MM.1S (cell line): ENCODE data around the gene HOXC9.

Experiments
- DNase-seq: peaks from one replicate; pipeline ENCODE4 v3.0.0-alpha.2; 2015
- H2AFZ ChIP-seq: fragments of 300-600 bp; sonication (generic); 2 replicates; pipeline ENCODE4 v1.6.0; 2016; ENCODE audit warnings: antibody characterized with exemption, low read length
- H3F3A ChIP-seq: fragments of 300-600 bp; sonication (generic); 2 replicates; pipeline ENCODE4 v1.6.1; 2016; ENCODE audit warnings: mild to moderate bottlenecking, antibody characterized with exemption, low read length, moderate library complexity, mixed read lengths; ENCODE audit not compliant: insufficient read depth
- H3K27ac ChIP-seq: fragments of 300-600 bp; sonication (generic); 2 replicates; pipeline ENCODE4 v1.5.1; 2016; ENCODE audit warnings: mild to moderate bottlenecking, low read length
- H3K27me3 ChIP-seq: fragments of 300-600 bp; sonication (generic); replicated peaks from 2 replicates; pipeline ENCODE4 v1.6.0; 2016; ENCODE audit warnings: low read length; ENCODE audit not compliant: insufficient read depth
- H3K36me3 ChIP-seq: fragments of 300-600 bp; sonication (generic); replicated peaks from 2 replicates; pipeline ENCODE4 v1.6.1; 2016; ENCODE audit warnings: mild to moderate bottlenecking, low read length, mixed read lengths; ENCODE audit not compliant: insufficient read depth
- H3K4me1 ChIP-seq: fragments of 300-600 bp; sonication (generic); 2 replicates; pipeline ENCODE4 v1.6.1; 2016; ENCODE audit warnings: low read length, mixed read lengths
- H3K4me2 ChIP-seq: fragments of 300-600 bp; sonication (generic); 2 replicates; pipeline ENCODE4 v1.6.0; 2016; ENCODE audit warnings: low read depth, low read length
- H3K4me3 ChIP-seq: fragments of 300-600 bp; sonication (generic); 2 replicates; pipeline ENCODE4 v1.5.1; 2016; ENCODE audit warnings: low read length, mixed read lengths
- H3K79me2 ChIP-seq: fragments of 300-600 bp; sonication (generic); 2 replicates; pipeline ENCODE4 v1.6.1; 2016; ENCODE audit warnings: mixed run types, low read length, mixed read lengths
- H3K9ac ChIP-seq: fragments of 300-600 bp; sonication (generic); 2 replicates; pipeline ENCODE4 v1.6.1; 2016; ENCODE audit warnings: low read length, mixed read lengths
- H3K9me2 ChIP-seq: fragments of 300-600 bp; sonication (generic); replicated peaks from 2 replicates; pipeline ENCODE4 v1.6.1; 2016; ENCODE audit warnings: mild to moderate bottlenecking, low read length, mixed read lengths; ENCODE audit not compliant: insufficient read depth
- H3K9me3 ChIP-seq: fragments of 300-600 bp; sonication (generic); replicated peaks from 2 replicates; pipeline ENCODE4 v1.6.1; 2016; ENCODE audit warnings: mild to moderate bottlenecking, low read length, mixed read lengths; ENCODE audit not compliant: insufficient read depth
- H4K20me1 ChIP-seq: fragments of 300-600 bp; sonication (generic); 2 replicates; pipeline ENCODE4 v1.6.1; 2016; ENCODE audit warnings: mild to moderate bottlenecking, low read length, moderate library complexity, mixed read lengths; ENCODE audit not compliant: insufficient read depth
- EZH2 ChIP-seq: fragments of 300-600 bp; sonication (generic); optimal IDR thresholded peaks from 2 replicates; pipeline ENCODE3; 2017; ENCODE audit warnings: low read depth, mild to moderate bottlenecking, antibody characterized with exemption, low read length, mixed read lengths
- EZH2phosphoT487 ChIP-seq: fragments of 300-600 bp; sonication (generic); IDR thresholded peaks from 2 replicates; pipeline ENCODE4 v1.6.1; 2018; ENCODE audit warnings: antibody characterized with exemption, low read length
- TF ChIP-seq, protein P1 (sequence below): fragments of 300-600 bp; sonication (generic); IDR thresholded peaks from 2 replicates; pipeline ENCODE4 v1.5.1; 2016; ENCODE audit warnings: antibody characterized with exemption, low read length, mixed read lengths

Gene HOXC9

DNA sequence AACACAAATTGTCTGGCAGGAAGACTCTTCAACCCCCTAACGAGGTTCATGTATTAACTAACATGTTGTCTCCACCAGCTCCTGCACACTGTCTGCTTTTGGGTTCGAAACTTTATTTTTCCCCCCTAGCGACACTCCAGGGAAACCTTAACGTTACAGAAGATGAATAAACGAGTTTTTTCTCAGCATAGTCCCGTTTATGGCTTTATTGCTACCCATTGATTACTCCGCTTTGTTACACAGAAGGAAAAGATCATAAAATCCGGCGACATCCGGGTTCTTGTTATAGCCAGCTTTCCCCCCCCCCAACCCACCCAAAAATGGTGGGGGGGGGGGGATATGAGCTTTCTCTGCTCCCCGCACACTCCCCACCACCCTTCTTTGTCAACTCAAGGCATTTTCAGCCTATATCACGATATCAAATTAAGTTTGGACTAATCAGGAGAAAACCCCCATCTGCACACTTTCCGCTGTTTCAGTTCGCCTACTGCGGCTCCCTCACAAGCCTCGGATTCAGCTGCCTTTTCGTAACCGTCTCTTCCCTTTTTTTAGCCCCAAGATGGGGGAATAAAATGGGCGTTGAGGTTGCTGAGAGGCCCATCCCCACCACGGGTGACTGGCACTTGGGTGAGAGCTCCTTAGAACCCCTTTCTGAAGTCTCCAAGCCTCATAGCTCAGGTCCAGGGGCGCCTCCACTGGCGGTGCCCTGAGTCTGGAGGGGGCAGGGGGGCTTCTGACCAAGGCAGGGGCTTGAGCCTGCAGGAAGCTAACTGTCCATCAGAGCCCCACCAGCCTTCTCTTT, 26.9 kb downstream of the HOXC9 start:
- no peaks in the 10 kb centered on the region for H3K79me2 ChIP-seq
- DNase-seq, result no peak
- no peaks in the 10 kb centered on the region for H3F3A ChIP-seq
- H3K9me3 ChIP-seq, result no peaks in the 10 kb centered on the region
- no peaks in the 10 kb centered on the region for H3K36me3 ChIP-seq
- no peak overlapping the region for H3K4me3 ChIP-seq
- no peak overlapping the region for H2AFZ ChIP-seq
- H3K4me2 ChIP-seq, result no peak overlapping the region
- no peaks in the 10 kb centered on the region for H3K4me1 ChIP-seq
- H3K9ac ChIP-seq, result no peak overlapping the region
- no peaks in the 10 kb centered on the region for H3K9me2 ChIP-seq
- H4K20me1 ChIP-seq, result no peaks in the 10 kb centered on the region
- TF ChIP-seq EZH2, result no peak
- TF ChIP-seq, protein P1, sequence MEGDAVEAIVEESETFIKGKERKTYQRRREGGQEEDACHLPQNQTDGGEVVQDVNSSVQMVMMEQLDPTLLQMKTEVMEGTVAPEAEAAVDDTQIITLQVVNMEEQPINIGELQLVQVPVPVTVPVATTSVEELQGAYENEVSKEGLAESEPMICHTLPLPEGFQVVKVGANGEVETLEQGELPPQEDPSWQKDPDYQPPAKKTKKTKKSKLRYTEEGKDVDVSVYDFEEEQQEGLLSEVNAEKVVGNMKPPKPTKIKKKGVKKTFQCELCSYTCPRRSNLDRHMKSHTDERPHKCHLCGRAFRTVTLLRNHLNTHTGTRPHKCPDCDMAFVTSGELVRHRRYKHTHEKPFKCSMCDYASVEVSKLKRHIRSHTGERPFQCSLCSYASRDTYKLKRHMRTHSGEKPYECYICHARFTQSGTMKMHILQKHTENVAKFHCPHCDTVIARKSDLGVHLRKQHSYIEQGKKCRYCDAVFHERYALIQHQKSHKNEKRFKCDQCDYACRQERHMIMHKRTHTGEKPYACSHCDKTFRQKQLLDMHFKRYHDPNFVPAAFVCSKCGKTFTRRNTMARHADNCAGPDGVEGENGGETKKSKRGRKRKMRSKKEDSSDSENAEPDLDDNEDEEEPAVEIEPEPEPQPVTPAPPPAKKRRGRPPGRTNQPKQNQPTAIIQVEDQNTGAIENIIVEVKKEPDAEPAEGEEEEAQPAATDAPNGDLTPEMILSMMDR, result no peak
- TF ChIP-seq EZH2phosphoT487, result no peak
- H3K27me3 ChIP-seq, result peaks cover 99% of the 10 kb centered on the region
- no peak overlapping the region for H3K27ac ChIP-seq

DNA sequence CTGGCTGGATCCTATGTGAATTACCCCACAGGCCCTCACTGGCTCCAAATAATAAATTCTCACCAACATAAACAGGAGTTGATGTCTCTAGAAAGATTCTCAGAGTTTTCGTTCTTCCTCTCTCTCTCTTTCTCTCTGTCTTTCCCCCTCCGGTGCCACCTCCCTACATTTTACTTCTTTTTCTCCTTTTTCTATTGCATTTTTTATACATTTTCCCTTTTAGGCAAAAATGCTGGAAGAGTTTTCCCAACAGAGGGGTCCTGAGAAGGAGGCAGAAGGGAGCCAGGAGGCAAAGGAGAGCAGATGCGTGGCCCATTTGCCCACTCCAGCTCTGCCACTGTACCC, 27.5 kb downstream of the HOXC9 start:
- Histone ChIP-seq H3F3A (no peaks in the 10 kb centered on the region), H3K4me1 (no peaks in the 10 kb centered on the region), H3K79me2 (no peaks in the 10 kb centered on the region), H3K27me3 (peaks cover 99% of the 10 kb centered on the region), H3K9me2 (no peaks in the 10 kb centered on the region), H3K27ac (no peak overlapping the region), H3K9ac (no peak overlapping the region), H3K36me3 (no peaks in the 10 kb centered on the region), H2AFZ (no peak overlapping the region), H4K20me1 (no peaks in the 10 kb centered on the region), H3K9me3 (no peaks in the 10 kb centered on the region), H3K4me2 (no peak overlapping the region), H3K4me3 (no peak overlapping the region)
- DNase-seq, result no peak
- TF ChIP-seq EZH2phosphoT487 (no peak), EZH2 (no peak)
- TF ChIP-seq, protein P1, result no peak

DNA sequence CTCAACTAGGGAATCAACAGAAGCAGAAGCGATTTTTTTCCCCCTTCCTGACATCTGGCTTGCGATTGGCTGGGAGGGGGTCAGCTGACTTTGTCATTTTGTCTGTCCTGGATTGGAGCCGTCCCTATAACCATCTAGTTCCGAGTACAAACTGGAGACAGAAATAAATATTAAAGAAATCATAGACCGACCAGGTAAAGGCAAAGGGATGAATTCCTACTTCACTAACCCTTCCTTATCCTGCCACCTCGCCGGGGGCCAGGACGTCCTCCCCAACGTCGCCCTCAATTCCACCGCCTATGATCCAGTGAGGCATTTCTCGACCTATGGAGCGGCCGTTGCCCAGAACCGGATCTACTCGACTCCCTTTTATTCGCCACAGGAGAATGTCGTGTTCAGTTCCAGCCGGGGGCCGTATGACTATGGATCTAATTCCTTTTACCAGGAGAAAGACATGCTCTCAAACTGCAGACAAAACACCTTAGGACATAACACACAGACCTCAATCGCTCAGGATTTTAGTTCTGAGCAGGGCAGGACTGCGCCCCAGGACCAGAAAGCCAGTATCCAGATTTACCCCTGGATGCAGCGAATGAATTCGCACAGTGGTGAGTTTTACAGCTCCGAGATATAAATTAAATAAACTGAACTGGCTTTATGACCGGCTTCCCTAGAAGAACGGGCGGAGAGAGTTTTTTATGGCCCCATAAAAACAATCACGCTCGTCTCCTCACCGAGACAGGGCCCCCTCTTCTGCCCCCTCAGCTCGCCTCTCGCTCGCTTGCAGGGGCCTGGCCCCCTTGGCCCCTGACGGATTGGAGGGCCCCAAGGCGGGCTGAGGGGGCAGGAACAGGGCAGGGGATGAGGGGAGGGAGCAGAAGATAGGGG, 28.6 kb downstream of the HOXC9 start, which contains the start of gene HOXC6:
Gene HOXC6 (plus strand): TSS at position 127 of the 888 bp plus-strand sequence. CDS start 82 bp downstream, at position 209.
- Histone ChIP-seq H4K20me1 (no peaks in the 10 kb centered on the region), H3K27ac (no peak within 1 kb of the TSS), H3K9me2 (no peaks in the 10 kb centered on the region), H3K9me3 (no peaks in the 10 kb centered on the region), H3F3A (no peaks in the 10 kb centered on the region), H2AFZ (no peak within 1 kb of the TSS), H3K36me3 (no peaks in the 10 kb centered on the region), H3K79me2 (no peaks in the 10 kb centered on the region), H3K9ac (no peak within 1 kb of the TSS), H3K4me3 (no peak within 1 kb of the TSS), H3K4me2 (peak within 1 kb of the TSS; percentile 7; the same call in 1 of the 2 replicates), H3K27me3 (peaks cover 98% of the 10 kb centered on the region), H3K4me1 (no peaks in the 10 kb centered on the region)
- DNase-seq, result no peak
- TF ChIP-seq, protein P1, result no peak
- no peak for TF ChIP-seq EZH2
- TF ChIP-seq EZH2phosphoT487, result no peak
